ENCODE data around the gene TRIAP1.

DNA sequence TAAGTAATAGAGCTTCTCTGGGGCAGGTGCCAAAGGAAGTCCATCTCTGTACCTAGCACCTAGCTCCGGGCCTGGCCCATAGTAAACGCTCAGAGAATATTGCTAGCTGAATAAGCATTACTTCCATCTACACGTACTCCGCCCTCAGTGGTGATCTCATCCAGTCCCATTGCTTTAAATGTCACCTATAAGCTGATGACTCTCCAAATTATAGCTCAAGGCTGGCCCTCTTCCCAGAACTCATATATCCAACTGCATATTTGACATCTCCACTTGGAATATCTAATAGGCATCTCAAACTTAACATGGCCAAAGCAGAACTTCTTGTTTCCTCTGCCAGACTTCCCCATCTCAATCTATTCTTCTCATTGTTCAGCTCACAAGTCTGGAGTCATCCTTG lies 42.8 kb upstream of the TRIAP1 start:
- TF ChIP-seq CTCF (IDR thresholded peaks at IDR 0.05): no peak
- no peak for TF ChIP-seq POLR2A (IDR thresholded peaks at IDR 0.05)
